NCI-H748 (cell line): Measurements from ENCODE around the gene DENND1A.
"Not testable (repeated sequence)": the region's sequence is repeated elsewhere in the genome, so short reads cannot be mapped to it uniquely, and the experiment has no call there.

ENCODE experiments used
- DNase-seq: peaks from one replicate; lab custom pipeline; 2025; ENCODE audit not compliant: unreplicated experiment; lab: John Stamatoyannopoulos, UW

DENND1A gene

DNA sequence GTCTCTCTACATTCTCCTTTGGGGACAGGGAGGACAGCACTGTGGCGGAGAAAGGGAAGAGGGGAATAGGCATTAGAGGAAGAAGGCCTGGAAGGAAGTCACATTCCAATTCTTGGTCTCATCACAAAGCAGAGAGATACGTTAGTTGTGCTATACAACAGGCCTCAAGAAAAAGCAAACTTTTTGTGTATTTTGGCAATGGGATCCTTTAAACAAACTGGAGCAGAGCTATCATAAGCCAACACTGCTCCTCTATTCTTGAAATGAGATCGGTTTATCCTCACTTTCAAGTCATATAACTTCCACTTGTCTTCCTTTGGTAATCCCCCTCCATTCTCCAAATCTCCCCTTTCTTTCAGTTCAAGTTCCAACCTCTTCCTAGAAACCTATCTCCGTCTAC is 6.5 kb downstream of the DENND1A start:
- DNase-seq, result no peak

DNA sequence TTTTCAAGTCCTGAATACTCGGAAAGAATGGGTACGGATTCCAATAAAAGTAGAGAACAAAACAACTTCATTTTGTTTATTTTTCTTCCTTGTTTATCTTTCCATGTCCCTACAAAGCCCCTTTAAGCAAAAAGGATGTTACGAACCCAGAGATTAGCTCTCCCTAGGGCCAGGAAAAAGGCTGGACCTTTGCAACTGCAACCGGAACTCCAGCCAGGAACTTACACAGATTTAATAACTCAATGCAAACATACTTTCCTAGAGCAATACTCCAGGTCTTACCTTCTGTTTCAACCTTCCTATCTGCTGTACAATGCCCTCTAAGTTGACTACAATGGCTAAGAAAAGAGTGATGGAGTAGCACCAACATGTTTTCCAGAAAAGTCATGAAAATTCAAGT is 7.0 kb downstream of the DENND1A start:
- DNase-seq, result no peak

DNA sequence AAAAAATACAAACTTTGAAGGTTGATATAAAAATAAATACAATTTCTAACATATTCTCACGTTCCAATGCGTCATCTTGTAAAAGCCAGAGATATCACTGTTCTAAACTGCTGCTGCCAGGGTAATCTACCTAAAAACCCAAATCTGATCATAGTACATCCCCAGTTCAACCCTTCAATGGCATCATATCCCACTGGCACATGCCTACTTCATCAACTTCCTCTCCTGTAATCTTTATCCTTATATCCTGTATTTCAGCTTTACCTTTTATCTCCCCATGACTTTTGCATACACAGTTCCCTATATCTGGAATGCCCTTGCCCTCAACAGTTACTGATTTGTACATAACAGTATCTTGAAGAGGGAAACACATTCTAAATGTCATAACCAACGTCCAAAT is 7.5 kb downstream of the DENND1A start:
- no peak for DNase-seq

DNA sequence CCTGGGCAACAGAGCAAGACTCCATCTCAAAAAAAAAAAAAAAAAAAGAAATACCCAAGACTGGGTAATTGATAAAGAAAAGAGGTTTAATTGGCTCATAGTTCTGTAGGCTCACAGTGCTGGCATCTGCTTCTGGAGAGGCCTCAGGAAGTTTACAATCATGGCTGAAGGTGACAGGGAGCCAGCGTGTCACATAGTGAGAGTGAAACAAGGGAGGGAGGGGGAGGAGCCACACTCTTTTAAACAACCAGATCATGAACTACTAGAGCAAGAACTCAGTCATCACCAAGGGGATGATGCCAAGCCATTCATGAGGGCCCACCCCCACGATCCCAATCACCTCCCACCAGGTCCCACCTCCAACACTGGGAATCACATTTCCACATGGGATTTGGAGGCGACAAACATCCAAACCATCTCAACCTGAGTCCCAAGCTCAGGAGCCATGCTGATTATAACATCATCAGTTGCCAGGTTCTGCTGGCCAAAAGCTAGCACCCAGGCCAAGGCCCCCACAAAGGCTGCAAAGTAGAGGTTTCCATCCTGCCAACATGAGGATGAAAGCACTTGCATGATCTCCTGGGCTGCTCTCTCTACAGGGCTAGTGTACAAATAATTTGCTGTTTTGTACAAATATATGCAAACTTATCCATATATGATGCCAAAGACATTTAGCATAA is 15.3 kb downstream of the DENND1A start:
- DNase-seq, result no peak

DNA sequence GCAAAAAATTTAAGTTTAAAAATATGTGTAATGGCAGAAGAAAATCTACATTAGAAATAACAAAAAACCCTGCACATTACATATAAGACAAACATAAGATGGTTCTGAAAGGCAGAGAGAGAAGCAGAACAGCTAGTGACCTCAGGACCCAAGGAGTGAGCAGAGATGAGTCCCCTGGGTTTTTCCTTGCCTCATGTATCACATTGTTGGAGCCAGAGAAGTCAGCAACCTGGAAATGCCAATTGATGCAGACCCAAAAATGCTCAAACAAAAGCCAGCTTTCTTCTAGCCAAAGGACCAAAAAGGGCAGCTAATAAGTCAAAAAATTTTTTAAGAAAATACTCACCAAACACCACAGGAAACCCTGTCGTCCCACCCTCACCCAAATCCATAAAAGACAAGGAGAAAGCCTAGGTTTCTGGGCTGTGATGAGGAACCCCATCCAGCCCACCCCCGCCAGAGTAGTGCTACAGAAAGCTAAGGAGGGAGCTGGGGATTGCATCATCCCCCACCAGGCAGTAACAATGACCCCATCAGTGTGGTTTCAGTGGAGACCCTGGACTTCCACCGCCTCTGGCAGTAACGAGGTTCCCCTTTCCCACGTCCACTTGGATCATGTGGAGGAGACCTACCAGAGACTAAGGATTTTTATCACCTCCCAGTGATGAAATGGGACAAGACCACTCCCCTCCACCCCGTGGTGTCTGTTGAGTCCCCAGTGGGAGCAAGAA is 17.6 kb downstream of the DENND1A start:
- no peak for DNase-seq

DNA sequence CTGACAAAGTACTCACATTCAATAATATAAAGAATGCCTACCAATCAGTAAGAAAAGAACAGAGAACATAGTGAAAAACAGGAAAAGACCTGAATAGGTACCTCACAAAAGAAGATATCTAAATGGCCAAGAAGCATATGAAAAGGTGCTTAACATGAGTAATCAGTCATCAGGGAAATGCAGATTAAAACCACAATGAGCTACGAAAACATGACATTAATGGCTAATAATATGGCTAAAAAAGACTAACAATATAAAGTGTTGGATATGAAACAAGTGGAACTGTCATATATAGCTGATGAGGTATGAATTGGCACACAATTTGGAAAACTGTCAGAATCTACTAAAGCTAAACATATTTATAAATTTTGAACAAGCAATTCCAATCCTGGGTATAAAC is 18.9 kb downstream of the DENND1A start:
- DNase-seq, result no peak

DNA sequence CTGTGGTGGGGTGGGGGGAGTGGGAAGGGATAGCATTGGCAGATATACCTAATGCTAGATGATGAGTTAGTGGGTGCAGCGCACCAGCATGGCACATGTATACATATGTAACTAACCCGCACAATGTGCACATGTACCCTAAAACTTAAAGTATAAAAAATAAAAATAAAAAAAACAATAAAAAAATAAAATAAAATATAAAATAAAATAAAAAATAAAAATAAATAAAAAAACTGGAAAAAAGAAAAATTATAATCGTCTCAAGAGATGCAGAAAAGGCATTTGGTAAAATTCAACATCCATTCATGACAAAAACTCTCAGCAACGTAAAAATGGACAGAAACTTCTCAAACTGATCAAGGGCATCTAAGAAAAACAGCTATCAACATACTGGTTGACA is 20.7 kb downstream of the DENND1A start:
- not testable (repeated sequence) for DNase-seq

- DNase-seq, result not testable (repeated sequence)
Observed at GRCh38 chr9:123903550-123903949, 26.4 kb downstream of the DENND1A start.

DNA sequence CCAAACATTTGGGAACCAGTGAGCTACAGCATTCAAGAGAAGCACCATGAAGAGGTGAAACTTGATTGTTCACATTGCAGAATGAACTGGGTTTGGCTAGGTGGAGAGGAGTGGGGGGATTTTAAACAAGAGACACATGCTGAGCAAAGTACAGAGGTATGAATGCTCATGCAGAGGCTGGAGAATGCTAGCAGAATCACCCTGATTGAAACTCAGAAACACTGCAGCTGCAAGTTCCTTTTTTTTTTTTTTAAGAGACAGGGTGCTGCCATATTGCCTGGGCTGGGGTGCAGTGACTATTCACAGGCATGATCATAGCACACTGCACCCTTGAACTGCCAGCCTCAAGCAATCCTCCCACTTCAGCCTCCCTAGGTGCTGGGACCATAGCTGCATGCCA is 35.1 kb downstream of the DENND1A start:
- no peak for DNase-seq

- no peak for DNase-seq
Observed at GRCh38 chr9:123893831-123894460, 36.0 kb downstream of the DENND1A start.

GRCh38 chr9:123893115-123893514 is 36.8 kb downstream of the DENND1A start:
- DNase-seq, result no peak

DNA sequence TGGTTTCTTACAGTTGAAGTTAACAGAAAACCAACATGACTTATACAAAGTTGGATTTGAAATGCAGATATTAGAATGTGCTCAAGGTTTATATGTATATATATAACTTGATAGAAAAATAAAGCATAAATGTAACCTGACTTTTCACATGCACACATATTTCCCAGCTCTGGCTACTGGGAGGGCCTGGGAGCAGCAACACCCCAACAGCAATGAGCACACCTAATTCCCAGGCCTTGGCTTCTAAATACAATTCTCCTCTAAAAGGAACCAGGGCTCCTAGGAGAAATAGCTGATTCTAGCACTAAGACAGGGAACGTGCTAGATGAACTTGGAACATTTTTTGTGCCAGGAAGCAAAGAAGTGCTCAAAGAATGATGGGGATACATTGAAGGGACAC is 42.1 kb downstream of the DENND1A start:
- DNase-seq, result no peak

- not testable (repeated sequence) for DNase-seq
Observed at GRCh38 chr9:123885834-123886233, 44.1 kb downstream of the DENND1A start.

DNA sequence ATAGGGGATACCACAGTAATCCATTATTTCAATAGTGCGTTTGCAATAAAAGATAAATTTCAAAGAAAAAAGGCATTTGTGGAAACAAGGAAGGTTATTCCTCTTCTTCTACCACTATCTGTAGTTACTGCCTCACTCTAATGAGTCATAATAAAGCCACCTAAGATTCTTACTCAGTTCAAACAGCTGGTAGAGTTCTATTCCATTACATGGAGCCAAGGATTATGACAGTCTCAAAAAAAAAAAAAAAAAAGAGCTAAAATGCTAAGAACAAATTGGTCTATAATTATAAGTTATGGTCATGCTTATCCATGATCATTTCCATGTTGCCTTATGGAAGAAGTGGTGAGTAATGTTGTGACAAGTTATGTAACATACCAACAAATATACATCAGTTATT is 46.3 kb downstream of the DENND1A start:
- DNase-seq, result no peak

DNA sequence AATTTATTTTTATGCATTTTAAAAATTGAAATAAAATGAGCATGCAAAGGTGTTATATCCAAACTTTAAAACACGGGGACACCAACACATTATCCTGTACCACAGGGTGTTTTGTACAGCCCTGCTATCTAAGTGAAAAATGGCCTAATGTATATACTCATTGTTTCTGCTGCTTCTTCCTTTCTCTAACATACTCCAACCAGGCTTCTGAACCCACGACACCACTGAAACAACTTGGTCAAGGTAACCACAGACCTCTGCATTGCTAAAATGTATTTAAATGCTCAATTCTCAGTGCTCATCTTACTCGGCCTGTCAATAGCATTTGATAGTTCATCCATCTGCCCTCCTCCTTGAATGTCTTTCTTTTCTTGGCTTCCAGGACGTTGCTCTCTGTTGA is 48.3 kb downstream of the DENND1A start:
- DNase-seq, result no peak

- no peak for DNase-seq
Observed at GRCh38 chr9:123880420-123880819, 49.5 kb downstream of the DENND1A start.

- DNase-seq, result no peak
Observed at GRCh38 chr9:123876750-123877149, 53.2 kb downstream of the DENND1A start.

- DNase-seq, result no peak
Observed at GRCh38 chr9:123872710-123873109, 57.2 kb downstream of the DENND1A start.

- no peak for DNase-seq
Observed at GRCh38 chr9:123871781-123872180, 58.1 kb downstream of the DENND1A start.

DNA sequence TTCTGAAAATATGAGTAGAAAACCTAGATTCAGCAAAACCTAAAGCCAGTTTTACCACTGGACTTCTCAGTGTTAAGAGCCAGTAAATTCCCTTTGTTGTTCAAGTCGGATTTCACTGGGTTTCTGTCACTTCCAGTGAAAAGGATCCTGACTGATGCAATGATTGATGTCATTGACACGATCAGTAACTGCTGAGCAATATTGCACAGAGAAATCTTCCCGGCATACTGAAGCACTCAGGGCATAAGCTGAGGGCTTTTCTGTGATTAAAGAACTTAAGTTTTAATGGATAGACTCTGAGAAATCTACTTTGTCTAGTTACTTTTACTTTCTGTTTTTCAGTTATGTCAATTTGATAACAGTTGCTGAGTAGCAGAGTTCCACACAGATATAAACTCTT is 61.9 kb downstream of the DENND1A start:
- DNase-seq, result no peak

DNA sequence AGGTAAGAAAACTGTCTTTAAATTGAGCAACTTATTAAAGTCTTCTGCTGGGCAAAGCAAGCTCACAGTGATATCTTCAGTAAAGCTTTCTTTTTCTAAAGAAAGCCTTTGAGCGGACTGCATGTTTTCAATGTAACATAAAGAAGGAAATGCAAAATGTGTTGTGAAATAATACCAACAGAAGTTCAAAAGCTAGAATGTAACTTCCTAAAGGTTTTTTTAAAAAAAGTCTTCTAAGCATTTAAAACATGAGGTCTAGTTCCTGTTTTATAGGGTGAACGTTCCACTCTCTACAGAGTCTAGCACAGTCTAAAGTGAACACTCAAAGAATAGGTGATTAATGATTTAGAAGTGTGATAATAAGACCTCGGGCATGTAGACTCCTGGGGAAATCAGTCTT is 62.9 kb downstream of the DENND1A start:
- no peak for DNase-seq

GRCh38 chr9:123866497-123866896 is 63.4 kb downstream of the DENND1A start:
- DNase-seq, result no peak
